HepG2 (cell line): ENCODE measurements around the gene ZCCHC24. TPM values are rescaled to one million over a fixed set of nuclear protein-coding genes. Genes with fewer than 3 reads are reported as not detected.

Experiments
- ATAC-seq: fragments of 200-7000 bp; cut with Tn5 transposase; 3 replicates; pipeline ENCODE4 v1.9.1; 2020; ENCODE audit warnings: mild to moderate bottlenecking, moderate library complexity
- BruUV-seq: library from RNA; stranded (reverse); fragments of 400-500 nt; replicated peaks from 2 replicates; lab custom pipeline; 2021; lab: Mats Ljungman, UMichigan
- CTCF ChIA-PET: fragments of 300-600 bp; formaldehyde crosslinking; extraction: SDS; loops from one replicate; lab custom pipeline; 2021; ENCODE audit warnings: low total read pairs, inconsistent platforms, low intra/inter-chr PET ratio; lab: Yijun Ruan, JAX
- POLR2A ChIA-PET: fragments of 350-600 bp; sonication (Branson Sonifier 250); formaldehyde crosslinking; loops from one replicate; lab custom pipeline; 2020; ENCODE audit warnings: antibody characterized with exemption, inconsistent platforms; lab: Yijun Ruan, JAX
- DNase-seq: peaks from one replicate; pipeline ENCODE4 v3.0.0-alpha.2; 2015; ENCODE audit warnings: low spot score
- FAIRE-seq: peaks from 3 replicates; lab custom pipeline; 2011; peaks lifted over from hg19 to GRCh38; lab: Jason Lieb, UNC
- H2AFZ ChIP-seq: one replicate; pipeline ENCODE4 v1.6.1; 2011; ENCODE audit warnings: low read length, inconsistent platforms
- H3K27ac ChIP-seq: fragments of 300-600 bp; 3 replicates; pipeline ENCODE4 v1.8.0; 2011; ENCODE audit warnings: mixed run types, mild to moderate bottlenecking, mixed read lengths, low read length, inconsistent platforms; ENCODE audit not compliant: insufficient read depth; ENCODE audit errors: extremely low read length
- H3K27me3 ChIP-seq, 2 experiments: fragments of 200-600 bp in 1 of 2; 2 replicates in 1 of 2; 3 replicates in 1 of 2; pipeline versions ENCODE4 v1.6.0 to v1.8.0; 2011; ENCODE audit warnings: low read length in 2 of 2, mild to moderate bottlenecking in 2 of 2, moderate library complexity in 2 of 2, inconsistent platforms in 1 of 2; ENCODE audit not compliant: insufficient read depth in 2 of 2, control insufficient read depth in 1 of 2
- H3K36me3 ChIP-seq, 2 experiments: fragments of 200-600 bp in 1 of 2; replicated peaks in 1 of 2; 2 replicates in 1 of 2; 3 replicates in 1 of 2; pipeline versions ENCODE4 v1.5.1 to v1.8.0; 2011; ENCODE audit warnings: low read length in 2 of 2, inconsistent platforms in 1 of 2; ENCODE audit not compliant: insufficient read depth in 2 of 2, control insufficient read depth in 1 of 2
- H3K4me1 ChIP-seq: 2 replicates; pipeline ENCODE4 v1.5.1; 2012; ENCODE audit warnings: low read length, inconsistent platforms; ENCODE audit not compliant: insufficient read depth
- H3K4me2 ChIP-seq: 2 replicates; pipeline ENCODE4 v1.6.0; 2011; ENCODE audit warnings: low read depth, low read length, inconsistent platforms
- H3K4me3 ChIP-seq, 3 experiments: fragments of 200-600 bp in 1 of 3; sonication (generic), shearing (Covaris generic) in 1 of 3; replicated peaks in 1 of 3; 2 replicates each; pipeline ENCODE4 v1.5.1; 2011 to 2016; ENCODE audit warnings: low read length in 3 of 3, inconsistent platforms in 2 of 3, low read depth in 2 of 3, mild to moderate bottlenecking in 2 of 3, control low read depth in 1 of 3, mixed read lengths in 1 of 3; ENCODE audit not compliant: insufficient read depth in 1 of 3
- H3K79me2 ChIP-seq: one replicate; pipeline ENCODE4 v1.6.1; 2011; ENCODE audit warnings: low read length, inconsistent platforms; ENCODE audit not compliant: insufficient read depth
- H3K9ac ChIP-seq: 2 replicates; pipeline ENCODE4 v1.6.0; 2011; ENCODE audit warnings: mild to moderate bottlenecking, low read depth, low read length, inconsistent platforms; ENCODE audit not compliant: insufficient read depth
- H3K9me3 ChIP-seq: 2 replicates; pipeline ENCODE4 v1.5.1; 2012; ENCODE audit warnings: mild to moderate bottlenecking, low read length
- H4K20me1 ChIP-seq: 2 replicates; pipeline ENCODE4 v1.6.0; 2011; ENCODE audit warnings: inconsistent platforms, mild to moderate bottlenecking, low read length, moderate library complexity; ENCODE audit not compliant: insufficient read depth
- BORCS8-MEF2B ChIP-seq: sonication (generic); formaldehyde crosslinking; IDR thresholded peaks from 2 replicates; pipeline ENCODE4 v1.8.0; 2022; ENCODE audit warnings: mild to moderate bottlenecking, missing genetic modification reagents
- CEBPG ChIP-seq: IDR thresholded peaks from 2 replicates; pipeline ENCODE4 v1.6.1; 2016
- CHCHD3 ChIP-seq: sonication (generic); formaldehyde crosslinking; IDR thresholded peaks from 2 replicates; pipeline ENCODE4 v1.8.0; 2022; ENCODE audit warnings: mild to moderate bottlenecking, missing genetic modification reagents, moderate library complexity
- DNMT3B ChIP-seq: conservative IDR thresholded peaks from 2 replicates; pipeline ENCODE4 v1.6.1; 2016; ENCODE audit warnings: missing biosample characterization, control low read depth
- HOMEZ ChIP-seq: IDR thresholded peaks from 2 replicates; pipeline ENCODE4 v1.6.1; 2016; ENCODE audit warnings: low read depth
- KDM1A ChIP-seq: IDR thresholded peaks from 2 replicates; pipeline ENCODE4 v1.6.1; 2016; ENCODE audit warnings: missing compliant biosample characterization
- SMAD1 ChIP-seq: sonication (generic); formaldehyde crosslinking; IDR thresholded peaks from 2 replicates; pipeline ENCODE4 v1.4.0; 2020; ENCODE audit warnings: missing genetic modification reagents, low read depth, mild to moderate bottlenecking, borderline replicate concordance
- SOX13 ChIP-seq, 3 experiments: fragments of 450-650 bp in 1 of 3; sonication (generic) in 1 of 3; formaldehyde crosslinking in 1 of 3; IDR thresholded peaks in 2 of 3; conservative IDR thresholded peaks in 1 of 3; 2 replicates each; pipeline versions ENCODE4 v1.5.0 to v1.6.1; 2016 to 2020; ENCODE audit warnings: antibody characterized with exemption in 1 of 3, mild to moderate bottlenecking in 1 of 3, missing compliant biosample characterization in 1 of 3, missing genetic modification reagents in 1 of 3, moderate library complexity in 1 of 3
- ZFAT ChIP-seq: sonication (generic); formaldehyde crosslinking; conservative IDR thresholded peaks from 2 replicates; pipeline ENCODE4 v1.8.1; 2023; ENCODE audit warnings: missing genetic modification reagents, inconsistent platforms
- ZNF20 ChIP-seq: sonication (generic); formaldehyde crosslinking; IDR thresholded peaks from 2 replicates; pipeline ENCODE4 v1.4.0; 2020; ENCODE audit warnings: mild to moderate bottlenecking, moderate library complexity, missing genetic modification reagents
- ZNF296 ChIP-seq: sonication (generic); formaldehyde crosslinking; conservative IDR thresholded peaks from 2 replicates; pipeline ENCODE4 v1.5.0; 2020; ENCODE audit warnings: mild to moderate bottlenecking, missing genetic modification reagents
- ZNF549 ChIP-seq: sonication (generic); formaldehyde crosslinking; IDR thresholded peaks from 2 replicates; pipeline ENCODE4 v1.5.0; 2020; ENCODE audit warnings: missing genetic modification reagents
- ZNF564 ChIP-seq: sonication (generic); formaldehyde crosslinking; IDR thresholded peaks from 2 replicates; pipeline ENCODE4 v1.8.1; 2023; ENCODE audit warnings: mild to moderate bottlenecking, missing genetic modification reagents
- WGBS: methylation state at CpG from one replicate; pipeline ENCODE4 v1.1.6; 2017; ENCODE audit warnings: low lambda C conversion rate; 5-methylcytosine and 5-hydroxymethylcytosine counted together
- in situ Hi-C: cut with HindIII; loops from 2 replicates; pipeline ENCODE4 v1.10.0; 2017; ENCODE audit warnings: low pct_unique_long_range_greater_than_20kb; ENCODE audit not compliant: extremely low pct_ligation_motif_present
- intact Hi-C: fragments of 100-400 bp; cut with micrococcal nuclease; formaldehyde crosslinking; loops from one replicate; pipeline ENCODE4 v1.10.0; 2022; ENCODE audit not compliant: unreplicated experiment
- polyA plus RNA-seq, 8 experiments: library from polyadenylated mRNA; depleted of rRNA in 3 of 8; stranded (reverse) in 7 of 8; unstranded in 1 of 8; fragments of >200 nt; fragmentation: Illumina TruSeq in 4 of 8; extraction: Trizol in 4 of 8; gene quantifications; 2 replicates each; pipeline versions ENCODE4 v1.2.1 to v1.2.3, GENCODE V29; 2011 to 2016; ENCODE audit warnings: low read depth in 4 of 8, missing spikeins in 1 of 8, mixed read lengths in 1 of 8; ENCODE audit not compliant: insufficient read depth in 1 of 8
- total RNA-seq, 5 experiments: library from RNA; depleted of rRNA; stranded (reverse); fragments of >200 nt; fragmentation: Illumina TruSeq; extraction: Trizol; gene quantifications; 2 replicates each; pipeline ENCODE4 v1.2.3, GENCODE V29; 2016; ENCODE audit warnings: low read depth in 1 of 5

Gene ZCCHC24
- total and polyA plus RNA-seq, 2 of the 13 experiments (the other 11 are each of a cell fraction or from before 2014, with no cell fraction given): 3.1 to 7.9 TPM

GRCh38 chr10:79339266-79339665 lies 106.2 kb downstream of the ZCCHC24 start:
- H2AFZ ChIP-seq: no peak overlapping the region
- no TSS peak for BruUV-seq
- DNase-seq (no peak), FAIRE-seq (no peak), ATAC-seq (no peak)
- no peaks in the 10 kb centered on the region for H3K9me3 ChIP-seq
- intact Hi-C loops (no loop called here), in situ Hi-C loops (no loop called here)
- POLR2A ChIA-PET: no interaction called here
- no peak overlapping the region for H3K4me2 ChIP-seq
- H3K4me1 ChIP-seq: peaks cover 74% of the 10 kb centered on the region
- H4K20me1 ChIP-seq: no peaks in the 10 kb centered on the region
- H3K9ac ChIP-seq: no peak overlapping the region
- no peak overlapping the region for H3K4me3 ChIP-seq
- H3K79me2 ChIP-seq: no peaks in the 10 kb centered on the region
- CTCF ChIA-PET: no interaction called here
- no peak for TF ChIP-seq ZNF296 (CRISPR knock-in tag)
- TF ChIP-seq KDM1A (CRISPR knock-in tag): no peak
- no peak for TF ChIP-seq SOX13 (IDR thresholded peaks at IDR 0.05)
- no peak for TF ChIP-seq SOX13 (CRISPR knock-in tag; conservative IDR thresholded peaks at IDR 0.05 in 1 of 2, IDR thresholded peaks at IDR 0.05 in 1 of 2)
- TF ChIP-seq ZFAT: no peak
- TF ChIP-seq SMAD1 (CRISPR knock-in tag): no peak
- TF ChIP-seq BORCS8-MEF2B (CRISPR knock-in tag): no peak
- TF ChIP-seq CHCHD3 (CRISPR knock-in tag): no peak
- TF ChIP-seq HOMEZ: no peak
- TF ChIP-seq CEBPG (CRISPR knock-in tag): no peak
- TF ChIP-seq DNMT3B (CRISPR knock-in tag): no peak
- TF ChIP-seq ZNF564 (CRISPR knock-in tag): no peak
- no peak for TF ChIP-seq ZNF20
- TF ChIP-seq ZNF549 (CRISPR knock-in tag): no peak
- no peaks in the 10 kb centered on the region for H3K27me3 ChIP-seq
- no peak overlapping the region for H3K27ac ChIP-seq
- WGBS: 100% methylated on average over 3 of the region's 3 CpGs
- H3K36me3 ChIP-seq: no peaks in the 10 kb centered on the region
